Lower leg skin (tissue), 3 donors: Measurements from ENCODE around the gene C9orf152.

Experiments
- POLR2A ChIP-seq, 2 donors: fragments of 450-650 bp; IDR thresholded peaks; one replicate each; pipeline ENCODE4 v1.6.1; 2016 to 2017; ENCODE audit warnings: antibody characterized with exemption in 2 of 2, mild to moderate bottlenecking in 1 of 2, moderate library complexity in 1 of 2
- TF ChIP-seq, protein P1 (sequence below), 3 donors: fragments of 450-650 bp; IDR thresholded peaks; one replicate each; pipeline ENCODE4 v1.5.1; 2016; ENCODE audit warnings: antibody characterized with exemption in 3 of 3, mild to moderate bottlenecking in 3 of 3, moderate library complexity in 2 of 3

DNA sequence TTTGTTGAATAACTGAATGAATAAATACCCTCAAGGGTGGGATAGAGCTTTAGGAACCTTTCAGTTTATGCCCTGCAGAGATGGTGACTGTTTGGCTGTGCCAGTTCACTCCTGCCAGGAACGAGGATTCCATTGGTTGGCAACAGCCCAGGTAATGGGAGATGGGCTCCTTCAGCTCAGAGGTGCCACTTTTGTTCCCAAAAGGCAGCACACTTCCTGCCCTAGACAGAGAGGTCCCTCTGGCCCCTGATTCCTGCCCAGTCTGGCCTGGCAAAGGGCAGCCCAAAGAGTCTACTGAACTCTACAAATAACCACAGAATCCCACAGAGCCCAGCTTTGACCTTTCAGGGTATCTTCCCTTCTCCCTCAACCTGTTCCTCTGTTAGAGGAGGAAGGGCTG, 1.6 kb downstream of the C9orf152 start:
- TF ChIP-seq POLR2A (IDR thresholded peaks at IDR 0.05) = no peak
- TF ChIP-seq, protein P1, sequence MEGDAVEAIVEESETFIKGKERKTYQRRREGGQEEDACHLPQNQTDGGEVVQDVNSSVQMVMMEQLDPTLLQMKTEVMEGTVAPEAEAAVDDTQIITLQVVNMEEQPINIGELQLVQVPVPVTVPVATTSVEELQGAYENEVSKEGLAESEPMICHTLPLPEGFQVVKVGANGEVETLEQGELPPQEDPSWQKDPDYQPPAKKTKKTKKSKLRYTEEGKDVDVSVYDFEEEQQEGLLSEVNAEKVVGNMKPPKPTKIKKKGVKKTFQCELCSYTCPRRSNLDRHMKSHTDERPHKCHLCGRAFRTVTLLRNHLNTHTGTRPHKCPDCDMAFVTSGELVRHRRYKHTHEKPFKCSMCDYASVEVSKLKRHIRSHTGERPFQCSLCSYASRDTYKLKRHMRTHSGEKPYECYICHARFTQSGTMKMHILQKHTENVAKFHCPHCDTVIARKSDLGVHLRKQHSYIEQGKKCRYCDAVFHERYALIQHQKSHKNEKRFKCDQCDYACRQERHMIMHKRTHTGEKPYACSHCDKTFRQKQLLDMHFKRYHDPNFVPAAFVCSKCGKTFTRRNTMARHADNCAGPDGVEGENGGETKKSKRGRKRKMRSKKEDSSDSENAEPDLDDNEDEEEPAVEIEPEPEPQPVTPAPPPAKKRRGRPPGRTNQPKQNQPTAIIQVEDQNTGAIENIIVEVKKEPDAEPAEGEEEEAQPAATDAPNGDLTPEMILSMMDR (IDR thresholded peaks at IDR 0.05) = no peak
